Measurements from ENCODE around the gene RAB7A.
"Not testable (repeated sequence)": the region's sequence is repeated elsewhere in the genome, so short reads cannot be mapped to it uniquely, and the experiment has no call there.

The RAB7A gene

GRCh38 chr3:128749035-128749434 lies 23.1 kb downstream of the RAB7A start:
- TF ChIP-seq CTCF (IDR thresholded peaks at IDR 0.05), result no peak
- no peak overlapping the region for H3K27ac ChIP-seq
- DNase-seq (ENCODE audit: low spot score), result no peak
- H3K4me3 ChIP-seq, result peak overlapping the region; percentile 2

- not testable (repeated sequence) for H3K27ac ChIP-seq; DNase-seq (ENCODE audit: low spot score)
- H3K4me3 ChIP-seq, result peak overlapping the region; percentile 2
These were observed 23.6 kb downstream of the RAB7A start for GRCh38 chr3:128749561-128749960.

- Histone ChIP-seq H3K4me3 (no peak overlapping the region), H3K27ac (no peak overlapping the region)
- no peak for TF ChIP-seq CTCF (IDR thresholded peaks at IDR 0.05)
- no peak for DNase-seq (ENCODE audit: low spot score)
These were observed 27.7 kb downstream of the RAB7A start for GRCh38 chr3:128753715-128754114.

- no peak overlapping the region for H3K27ac ChIP-seq
These were observed 34.1 kb downstream of the RAB7A start for GRCh38 chr3:128760042-128760441.

GRCh38 chr3:128760881-128761280 lies 34.9 kb downstream of the RAB7A start:
- no peak for DNase-seq (ENCODE audit: low spot score)
- no peak for TF ChIP-seq CTCF (IDR thresholded peaks at IDR 0.05)
- Histone ChIP-seq H3K27ac (no peak overlapping the region), H3K4me3 (no peak overlapping the region)

More at GRCh38 chr3:128760042-128760441, 34.1 kb downstream of the RAB7A start:
- TF ChIP-seq CTCF (IDR thresholded peaks at IDR 0.05), result no peak
- H3K4me3 ChIP-seq, result no peak overlapping the region
- DNase-seq (ENCODE audit: low spot score), result no peak

GRCh38 chr3:128761392-128761791 lies 35.4 kb downstream of the RAB7A start:
- no peak for DNase-seq (ENCODE audit: low spot score)
- H3K4me3 ChIP-seq, result no peak overlapping the region
- no peak overlapping the region for H3K27ac ChIP-seq
- no peak for TF ChIP-seq CTCF (IDR thresholded peaks at IDR 0.05)

- TF ChIP-seq CTCF (IDR thresholded peaks at IDR 0.05), result no peak
- no peak overlapping the region for H3K4me3 ChIP-seq
- DNase-seq (ENCODE audit: low spot score), result no peak
- H3K27ac ChIP-seq, result no peak overlapping the region
These were observed 38.0 kb downstream of the RAB7A start for GRCh38 chr3:128763967-128764366.

GRCh38 chr3:128764863-128765262 lies 38.9 kb downstream of the RAB7A start:
- no peak for TF ChIP-seq CTCF (IDR thresholded peaks at IDR 0.05)
- Histone ChIP-seq H3K4me3 (no peak overlapping the region), H3K27ac (no peak overlapping the region)
- DNase-seq (ENCODE audit: low spot score), result no peak

All from coronary artery (tissue), 2 donors.